ENCODE results near the gene TANC1.

- TF ChIP-seq POLR2AphosphoS5 (IDR thresholded peaks at IDR 0.05; ENCODE audit: low read depth, low read length) (no peak), TAF1 (IDR thresholded peaks at IDR 0.05; ENCODE audit: borderline replicate concordance, low read depth, low read length) (no peak)
These were observed 192.0 kb downstream of the TANC1 start for GRCh38 chr2:159160412-159160811.

Measured in GM12892 (cell line).